GM12874 (cell line): ENCODE results near the gene CR1.

Experiments
- TF ChIP-seq, protein P1 (sequence below): IDR thresholded peaks from 2 replicates; pipeline ENCODE4 v1.5.1; 2011; ENCODE audit warnings: low read depth, mild to moderate bottlenecking, control low read depth, low read length, moderate library complexity; ENCODE audit not compliant: insufficient read depth

The CR1 gene

DNA sequence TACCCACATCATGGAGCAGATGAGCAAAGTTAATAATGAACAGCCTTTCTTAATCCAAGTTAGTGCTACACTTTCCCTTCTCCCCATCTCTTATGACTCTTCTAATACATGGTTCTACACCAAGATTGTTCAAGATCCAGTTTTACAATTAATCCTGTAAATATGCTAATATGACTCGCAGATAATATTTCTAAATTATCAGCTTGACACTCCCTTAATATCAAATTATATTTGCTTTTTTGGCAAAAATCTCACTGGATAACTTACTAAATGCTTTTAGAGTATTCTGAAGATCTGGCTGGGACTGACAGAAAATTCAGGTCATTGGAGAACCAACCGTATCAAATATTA lies 124.6 kb downstream of the CR1 start:
- TF ChIP-seq, protein P1, sequence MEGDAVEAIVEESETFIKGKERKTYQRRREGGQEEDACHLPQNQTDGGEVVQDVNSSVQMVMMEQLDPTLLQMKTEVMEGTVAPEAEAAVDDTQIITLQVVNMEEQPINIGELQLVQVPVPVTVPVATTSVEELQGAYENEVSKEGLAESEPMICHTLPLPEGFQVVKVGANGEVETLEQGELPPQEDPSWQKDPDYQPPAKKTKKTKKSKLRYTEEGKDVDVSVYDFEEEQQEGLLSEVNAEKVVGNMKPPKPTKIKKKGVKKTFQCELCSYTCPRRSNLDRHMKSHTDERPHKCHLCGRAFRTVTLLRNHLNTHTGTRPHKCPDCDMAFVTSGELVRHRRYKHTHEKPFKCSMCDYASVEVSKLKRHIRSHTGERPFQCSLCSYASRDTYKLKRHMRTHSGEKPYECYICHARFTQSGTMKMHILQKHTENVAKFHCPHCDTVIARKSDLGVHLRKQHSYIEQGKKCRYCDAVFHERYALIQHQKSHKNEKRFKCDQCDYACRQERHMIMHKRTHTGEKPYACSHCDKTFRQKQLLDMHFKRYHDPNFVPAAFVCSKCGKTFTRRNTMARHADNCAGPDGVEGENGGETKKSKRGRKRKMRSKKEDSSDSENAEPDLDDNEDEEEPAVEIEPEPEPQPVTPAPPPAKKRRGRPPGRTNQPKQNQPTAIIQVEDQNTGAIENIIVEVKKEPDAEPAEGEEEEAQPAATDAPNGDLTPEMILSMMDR = no peak

DNA sequence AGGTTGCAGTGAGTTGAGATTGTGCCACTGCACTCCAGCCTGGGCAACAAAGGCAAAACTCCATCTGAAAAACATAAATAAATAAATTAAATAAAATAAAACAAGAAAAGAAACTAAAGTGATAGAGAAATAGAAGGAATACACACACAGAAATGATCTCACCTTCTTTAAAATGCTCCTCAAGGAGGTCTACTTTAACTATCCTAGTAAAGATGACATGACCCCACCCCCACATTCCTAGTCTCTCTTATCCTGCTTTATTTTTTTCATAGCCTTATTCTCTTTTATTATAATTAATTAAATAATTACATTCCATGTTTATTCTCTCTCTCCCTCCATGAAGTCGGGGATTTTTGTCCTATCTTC lies 131.0 kb downstream of the CR1 start:
- TF ChIP-seq, protein P1 = no peak

DNA sequence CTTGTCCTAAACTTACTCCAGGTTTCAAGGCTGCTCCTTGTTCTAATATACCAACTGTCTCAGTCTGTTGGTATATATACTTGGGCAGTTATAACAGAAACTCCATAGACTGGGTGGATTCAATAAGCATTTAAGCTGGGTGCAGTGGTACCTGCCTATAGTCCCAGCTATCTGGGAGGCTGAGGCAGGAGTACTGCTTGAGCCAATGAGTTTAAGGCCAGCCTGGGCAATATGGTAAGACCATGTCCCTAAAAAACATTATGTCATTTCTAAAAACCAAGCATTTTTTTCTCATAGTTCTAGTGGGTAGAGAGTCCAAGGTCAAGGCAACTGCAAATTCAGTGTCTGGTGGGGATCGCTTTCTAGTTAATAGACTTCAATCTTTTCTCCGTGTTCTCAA lies 131.5 kb downstream of the CR1 start:
- TF ChIP-seq, protein P1 = no peak

DNA sequence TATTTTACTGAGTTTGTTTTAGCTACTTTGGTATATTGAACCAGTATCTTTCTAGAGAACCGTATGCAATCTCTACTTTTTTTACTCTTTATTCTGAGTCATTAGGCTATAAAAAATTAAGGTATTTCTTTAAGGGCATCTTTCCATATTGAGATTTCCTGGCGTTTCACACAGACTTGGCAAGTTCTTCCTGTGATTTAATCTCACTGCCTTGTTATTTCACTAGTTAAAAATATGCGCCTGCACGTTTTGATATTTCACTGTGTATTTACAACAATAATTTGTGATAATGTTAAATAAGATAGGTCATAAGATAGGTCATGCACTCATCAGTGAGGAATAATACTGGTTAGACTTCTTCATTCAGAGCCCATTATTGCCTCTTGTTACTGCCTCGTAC lies 132.8 kb downstream of the CR1 start:
- TF ChIP-seq, protein P1 = no peak

DNA sequence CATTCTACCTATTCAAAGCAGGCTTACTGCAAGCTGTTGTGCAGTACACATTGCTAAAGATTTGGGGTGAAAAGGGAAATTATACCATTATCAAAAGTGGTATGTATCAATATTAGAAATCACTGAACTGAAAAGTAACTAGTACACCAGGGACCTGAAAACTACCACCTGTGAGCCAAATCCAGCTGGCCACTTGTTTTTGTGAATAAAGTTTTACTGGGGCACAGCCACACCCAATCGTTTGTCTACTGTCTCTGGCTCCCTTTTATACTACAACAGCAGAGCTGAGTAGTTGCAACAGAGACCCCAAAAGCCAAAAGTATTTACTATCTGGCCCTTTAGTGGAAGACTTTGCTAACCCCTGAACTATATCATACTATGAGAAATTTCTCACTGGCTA lies 135.2 kb downstream of the CR1 start:
- TF ChIP-seq, protein P1 = no peak

DNA sequence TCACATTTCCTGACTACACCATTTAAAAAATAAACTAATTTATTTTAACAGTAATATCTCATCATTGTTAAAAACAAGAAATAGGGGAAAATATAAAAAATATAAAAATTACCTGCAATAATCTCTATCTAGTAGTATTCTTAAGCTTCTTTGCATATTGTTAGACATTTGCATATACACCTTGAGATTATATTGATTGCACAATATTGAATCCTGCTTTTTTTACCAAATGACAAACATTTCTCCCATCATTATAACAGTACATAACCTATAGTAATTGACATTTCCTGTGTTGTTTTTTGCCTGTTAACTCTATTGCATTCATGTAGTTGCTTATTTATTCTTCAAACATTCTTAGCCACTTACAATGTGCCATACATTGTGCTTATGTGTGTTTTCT lies 137.3 kb downstream of the CR1 start:
- TF ChIP-seq, protein P1 = no peak

DNA sequence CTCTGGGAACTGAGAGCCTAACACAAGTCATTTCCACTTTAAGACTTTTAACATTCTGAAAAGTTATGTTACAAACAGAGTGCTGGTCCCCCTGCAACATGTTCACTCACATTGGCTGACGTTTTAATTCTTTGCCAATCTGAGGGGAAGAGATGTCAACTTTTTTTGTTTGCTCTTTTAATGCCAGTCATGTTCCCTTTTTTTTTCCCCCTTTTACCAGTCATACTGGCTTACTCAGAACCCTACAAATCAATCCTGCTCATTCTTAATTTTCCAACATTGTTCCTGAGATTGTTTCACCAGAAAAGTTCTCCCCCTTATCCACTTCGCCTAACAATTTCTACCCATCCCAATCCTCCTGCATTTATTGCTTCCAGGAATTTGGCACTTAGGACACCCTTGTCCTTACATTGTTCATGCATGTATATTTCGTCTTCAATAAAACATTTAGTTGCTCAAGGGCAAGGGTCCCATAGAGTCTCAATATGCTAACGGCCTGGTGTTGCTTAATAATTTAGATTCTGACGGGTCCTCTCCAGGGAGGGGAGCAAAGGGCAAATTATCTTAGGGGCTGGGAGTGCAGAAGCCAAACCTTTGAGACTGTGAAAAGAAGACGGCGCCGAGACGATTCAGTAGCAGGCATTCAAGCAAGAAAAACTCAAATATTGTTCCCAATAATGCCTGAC lies 148.4 kb downstream of the CR1 start:
- TF ChIP-seq, protein P1 = no peak
